ENCODE data around the gene SPNS3. TPM values are rescaled to one million over a fixed set of nuclear protein-coding genes. Genes with fewer than 3 reads are reported as not detected.

Gene SPNS3
- total and polyA plus RNA-seq, 2 of the 8 experiments (the other 6 are each of a cell fraction or from before 2014, with no cell fraction given): not detected

- Histone ChIP-seq H2BK15ac (ENCODE audit: low read length) (no peak overlapping the region), H3K4me3 (ENCODE audit: extremely low read depth in 1 of 4, insufficient read depth in 2 of 4, low read depth in 3 of 4, low read length in 4 of 4) (peak overlapping the region in 2 of 4 experiments; percentile 18 to 55; a peak in 4 of 8 replicates), H3K79me2 (ENCODE audit: control insufficient read depth in 1 of 2, insufficient read depth in 2 of 2, low read length in 2 of 2) (no peaks in the 10 kb centered on the region), H4K5ac (ENCODE audit: insufficient read length, low read depth, low read length) (no peak overlapping the region), H3K36me3 (ENCODE audit: control insufficient read depth in 2 of 4, insufficient read depth in 4 of 4, low read length in 3 of 4) (peaks cover 2 to 27% (median 16%) of the 10 kb centered on the region in 4 experiments; a peak in 7 of 8 replicates), H3K23me2 (ENCODE audit: low read depth, low read length) (peaks cover 4% of the 10 kb centered on the region; the same call in 1 of the 2 replicates), H3K27ac (ENCODE audit: low read depth, low read length) (no peak overlapping the region), H2AFZ (ENCODE audit: low read length) (no peak overlapping the region), H2BK12ac (ENCODE audit: low read depth, low read length) (no peak overlapping the region), H3K4me2 (ENCODE audit: insufficient read depth in 1 of 2, low read depth in 2 of 2, low read length in 2 of 2) (peak overlapping the region; percentile 61 to 79), H4K8ac (ENCODE audit: extremely low read depth, insufficient read depth, low read length) (peak overlapping the region; percentile 47; the same call in 1 of the 2 replicates), H2BK20ac (ENCODE audit: low read length) (no peak overlapping the region), H3K4ac (replicated peaks; ENCODE audit: insufficient read length, low read depth, low read length) (no peak overlapping the region), H3K27me3 (replicated peaks in 1 of 4; ENCODE audit: control insufficient read depth in 3 of 4, extremely low read depth in 1 of 4, insufficient read depth in 3 of 4, low read length in 3 of 4) (peaks cover 0 to 28% (median 16%) of the 10 kb centered on the region in 4 experiments; a peak in 4 of 7 replicates), H2AK5ac (ENCODE audit: low read depth, low read length) (no peak overlapping the region), H3K9ac (replicated peaks in 1 of 4; ENCODE audit: extremely low read depth in 1 of 4, low read depth in 3 of 4, low read length in 3 of 4) (peak overlapping the region in 1 of 4 experiments; percentile 47; a peak in 1 of 7 replicates), H2BK5ac (ENCODE audit: low read depth, low read length) (no peak overlapping the region), H3K23ac (ENCODE audit: insufficient read length) (no peak overlapping the region), H4K91ac (replicated peaks; ENCODE audit: insufficient read length, low read length) (peak overlapping the region; percentile 44), H3K14ac (ENCODE audit: insufficient read length) (no peak overlapping the region), H3K9me3 (ENCODE audit: insufficient read depth in 2 of 2, low read depth in 1 of 2, low read length in 1 of 2) (no peaks in the 10 kb centered on the region), H4K20me1 (replicated peaks in 1 of 2; ENCODE audit: control insufficient read depth in 1 of 2, insufficient read depth in 2 of 2, low read length in 2 of 2) (peaks cover 11 to 16% of the 10 kb centered on the region in 2 experiments), H2BK120ac (replicated peaks; ENCODE audit: low read depth, low read length) (no peak overlapping the region), H3K79me1 (ENCODE audit: low read depth, low read length) (no peaks in the 10 kb centered on the region), H3K18ac (ENCODE audit: extremely low read depth, low read length) (peak overlapping the region; percentile 92), H3K56ac (replicated peaks; ENCODE audit: insufficient read length, low read depth, low read length) (no peak overlapping the region), H3K4me1 (replicated peaks in 1 of 4; ENCODE audit: control insufficient read depth in 3 of 4, insufficient read depth in 4 of 4, low read length in 3 of 4) (peaks cover 0 to 29% (median 16%) of the 10 kb centered on the region in 4 experiments; a peak in 6 of 7 replicates)
- POLR2A ChIA-PET (ENCODE audit: partially characterized antibody): interaction anchor here (0.6 to 37.1 kb wide), 8 partner anchors 7 to 131 kb away, joined by 3 to 546 read pairs (median 4); partner anchors contain the start of genes GGT6 and MYBBP1A
- DNase-seq (ENCODE audit: low read depth in 1 of 2, low spot score in 2 of 2) (peak in 1 of 2 experiments; percentile 75), FAIRE-seq (no peak)
- WGBS, 2 experiments (ENCODE audit: extremely low coverage in 1 of 2, insufficient coverage in 1 of 2, insufficient read length in 1 of 2, insufficient replicate concordance in 2 of 2, low coverage in 1 of 2, low lambda C conversion rate in 2 of 2, missing lambda C conversion rate in 1 of 2): 9% methylated on average over 14 of the region's 19 CpGs; no CpG with 5 or more reads in 1 of the 2 experiments
- CTCF ChIA-PET (ENCODE audit: partially characterized antibody): interaction anchor here (0.6 to 3.6 kb wide), 7 partner anchors 15 to 117 kb away, joined by 3 to 15 read pairs (median 5); partner anchors contain the start of gene SPNS2
- no peak for TF ChIP-seq TAF1 (IDR thresholded peaks at IDR 0.05; ENCODE audit: low read depth, low read length)
- TF ChIP-seq HDAC6 (IDR thresholded peaks at IDR 0.05; ENCODE audit: low read depth, low read length): no peak
- TF ChIP-seq YY1 (IDR thresholded peaks at IDR 0.05; ENCODE audit: low read depth, low read length): no peak
- TF ChIP-seq POLR2A (IDR thresholded peaks at IDR 0.05; ENCODE audit: control extremely low read depth in 1 of 2, low read depth in 2 of 2, low read length in 2 of 2): peak in 1 of 2 experiments; percentile 18; a peak in 2 of 3 replicates
- TF ChIP-seq POLR2AphosphoS5 (IDR thresholded peaks at IDR 0.05; ENCODE audit: low read depth, low read length): peak; percentile 68
- peak; percentile 28 for TF ChIP-seq KDM4A (IDR thresholded peaks at IDR 0.05; ENCODE audit: low read depth, low read length, severe bottlenecking)
- no peak for TF ChIP-seq BRCA1 (IDR thresholded peaks at IDR 0.05; ENCODE audit: low read depth, low read length)
- 0 out of 2 replicates have a peak, but pooled peaks have one; percentile 26 for TF ChIP-seq SUZ12 (IDR thresholded peaks at IDR 0.05; ENCODE audit: low read length)
- peak; percentile 51 for TF ChIP-seq CREB1 (IDR thresholded peaks at IDR 0.05)
- TF ChIP-seq EGR1 (IDR thresholded peaks at IDR 0.05; ENCODE audit: borderline replicate concordance, low read depth, low read length): no peak
- no peak for TF ChIP-seq CBX5 (IDR thresholded peaks at IDR 0.05; ENCODE audit: low read depth, low read length)
- TF ChIP-seq TEAD4 (IDR thresholded peaks at IDR 0.05; ENCODE audit: low read depth, low read length): no peak
- TF ChIP-seq E2F6 (IDR thresholded peaks at IDR 0.05): peak; percentile 41; the same call in 1 of the 2 replicates
Measured at GRCh38 chr17:4536259-4536741, 102.6 kb downstream of the SPNS3 start.
